OCI-LY7 (cell line): Measurements from ENCODE around the gene CDHR1. TPM values are rescaled to one million over a fixed set of nuclear protein-coding genes. Genes with fewer than 3 reads are reported as not detected.

Experiments
- BruUV-seq: library from RNA; stranded (reverse); fragments of 400-500 nt; replicated peaks from 2 replicates; lab custom pipeline; 2021; lab: Mats Ljungman, UMichigan
- CTCF ChIA-PET: fragments of 300-600 bp; sonication (Branson Sonifier 250); formaldehyde crosslinking; loops from one replicate; lab custom pipeline; 2022; ENCODE audit warnings: antibody characterized with exemption; ENCODE audit not compliant: unreplicated experiment; lab: Charles Lee
- POLR2A ChIA-PET: fragments of 300-600 bp; sonication (Branson Sonifier 250); formaldehyde crosslinking; loops from one replicate; lab custom pipeline; 2022; ENCODE audit warnings: antibody characterized with exemption; lab: Charles Lee
- DNase-seq: peaks from one replicate; pipeline ENCODE4 v3.0.0-alpha.2; 2015; ENCODE audit warnings: low spot score
- H2AFZ ChIP-seq: fragments of 200-600 bp; sonication (generic), shearing (Covaris generic); 2 replicates; pipeline ENCODE4 v1.6.1; 2014; ENCODE audit warnings: mild to moderate bottlenecking, antibody characterized with exemption, low read length, moderate library complexity
- H3K27ac ChIP-seq: fragments of 200-600 bp; sonication (generic); 2 replicates; pipeline ENCODE4 v1.5.1; 2014; ENCODE audit warnings: mixed run types, low read depth, mild to moderate bottlenecking, moderate library complexity, low read length, inconsistent platforms; ENCODE audit not compliant: poor library complexity, severe bottlenecking
- H3K36me3 ChIP-seq: fragments of 200-600 bp; sonication (generic); 2 replicates; pipeline ENCODE4 v1.6.1; 2014; ENCODE audit warnings: mild to moderate bottlenecking, antibody characterized with exemption, low read length, moderate library complexity, mixed read lengths; ENCODE audit not compliant: insufficient read depth
- H3K4me1 ChIP-seq: fragments of 200-600 bp; sonication (generic); 2 replicates; pipeline ENCODE4 v1.5.1; 2014; ENCODE audit warnings: mild to moderate bottlenecking, low read length; ENCODE audit not compliant: insufficient read depth, poor library complexity, severe bottlenecking
- H3K4me2 ChIP-seq: fragments of 200-600 bp; sonication (generic); 2 replicates; pipeline ENCODE4 v1.6.1; 2014; ENCODE audit warnings: mild to moderate bottlenecking, low read length
- H3K4me3 ChIP-seq: fragments of 200-600 bp; sonication (generic); 2 replicates; pipeline ENCODE4 v1.5.1; 2014; ENCODE audit warnings: mild to moderate bottlenecking, low read depth, low read length; ENCODE audit not compliant: poor library complexity, severe bottlenecking
- H3K79me2 ChIP-seq: fragments of 200-600 bp; sonication (generic); 2 replicates; pipeline ENCODE4 v1.6.1; 2016; ENCODE audit warnings: low read depth, mild to moderate bottlenecking, low read length, moderate library complexity, mixed read lengths; ENCODE audit not compliant: insufficient read depth
- H3K9me2 ChIP-seq: fragments of 200-600 bp; sonication (generic); 2 replicates; pipeline ENCODE4 v1.6.1; 2016; ENCODE audit warnings: mild to moderate bottlenecking, low read length, mixed read lengths; ENCODE audit not compliant: insufficient read depth
- H3K9me3 ChIP-seq: fragments of 200-600 bp; sonication (generic); 2 replicates; pipeline ENCODE4 v1.6.1; 2014; ENCODE audit warnings: mild to moderate bottlenecking, mixed run types, low read length, mixed read lengths
- H4K20me1 ChIP-seq: fragments of 200-600 bp; sonication (generic); 2 replicates; pipeline ENCODE4 v1.6.1; 2014; ENCODE audit warnings: mild to moderate bottlenecking, antibody characterized with exemption, low read length, moderate library complexity, mixed read lengths; ENCODE audit not compliant: insufficient read depth
- CTCF ChIP-seq: fragments of 200-600 bp; sonication (generic); conservative IDR thresholded peaks from 2 replicates; pipeline ENCODE4 v1.5.1; 2014; ENCODE audit warnings: mild to moderate bottlenecking, antibody characterized with exemption, low read length, moderate library complexity, mixed read lengths
- EZH2phosphoT487 ChIP-seq: fragments of 200-600 bp; sonication (generic); IDR thresholded peaks from 2 replicates; pipeline ENCODE4 v1.6.1; 2018; ENCODE audit warnings: low read depth, borderline replicate concordance, mild to moderate bottlenecking, mixed run types, antibody characterized with exemption, low read length, moderate library complexity, mixed read lengths
- intact Hi-C: fragments of 100-400 bp; cut with micrococcal nuclease; formaldehyde crosslinking; loops from one replicate; pipeline ENCODE4 v1.10.0; 2022; ENCODE audit not compliant: unreplicated experiment
- total RNA-seq, 2 experiments: library from RNA; depleted of rRNA in 1 of 2; stranded (reverse); fragments of >200 nt in 1 of 2; shearing (Covaris generic) in 1 of 2; gene quantifications; 2 replicates each; pipeline ENCODE4 v1.2.3, GENCODE V29; 2014 to 2022

The CDHR1 gene
- total RNA-seq, 2 experiments from 2014 or later: not detected

GRCh38 chr10:84176836-84177474, 17.4 kb upstream of the CDHR1 start:
- Histone ChIP-seq H3K4me3 (no peak overlapping the region), H3K79me2 (no peaks in the 10 kb centered on the region), H2AFZ (peak overlapping the region; percentile 69), H3K4me1 (peaks cover 38% of the 10 kb centered on the region), H3K27ac (peak overlapping the region; percentile 39), H3K9me2 (no peaks in the 10 kb centered on the region), H3K4me2 (peak overlapping the region; percentile 45; the same call in 1 of the 2 replicates), H3K9me3 (no peaks in the 10 kb centered on the region), H3K36me3 (no peaks in the 10 kb centered on the region), H4K20me1 (no peaks in the 10 kb centered on the region)
- TF ChIP-seq EZH2phosphoT487 (no peak), CTCF (no peak)
- BruUV-seq: no TSS peak
- ChIA-PET CTCF (no interaction called here), POLR2A (no interaction called here)
- DNase-seq: no peak
- intact Hi-C loops: no loop called here

- POLR2A ChIA-PET: no interaction called here
- H3K9me3 ChIP-seq: no peaks in the 10 kb centered on the region
- CTCF ChIA-PET: no interaction called here
- H3K4me3 ChIP-seq: peak overlapping the region; percentile 3
- TF ChIP-seq EZH2phosphoT487: no peak
- no peak for TF ChIP-seq CTCF
- no peaks in the 10 kb centered on the region for H3K9me2 ChIP-seq
- no TSS peak for BruUV-seq
- H3K27ac ChIP-seq: peak overlapping the region; percentile 39
- intact Hi-C loops: no loop called here
- peak overlapping the region; percentile 69 for H2AFZ ChIP-seq
- peak; percentile 70 for DNase-seq
- H4K20me1 ChIP-seq: no peaks in the 10 kb centered on the region
- no peaks in the 10 kb centered on the region for H3K36me3 ChIP-seq
- H3K4me1 ChIP-seq: peaks cover 31% of the 10 kb centered on the region
- H3K79me2 ChIP-seq: no peaks in the 10 kb centered on the region
- H3K4me2 ChIP-seq: peak overlapping the region; percentile 45
Measured at GRCh38 chr10:84177541-84178141, 16.7 kb upstream of the CDHR1 start.

GRCh38 chr10:84178160-84178609, 16.2 kb upstream of the CDHR1 start:
- intact Hi-C loops: no loop called here
- DNase-seq: no peak
- peak overlapping the region; percentile 39 for H3K27ac ChIP-seq
- no peaks in the 10 kb centered on the region for H3K79me2 ChIP-seq
- no peaks in the 10 kb centered on the region for H3K36me3 ChIP-seq
- H3K9me2 ChIP-seq: no peaks in the 10 kb centered on the region
- peak overlapping the region; percentile 45 for H3K4me2 ChIP-seq
- peak overlapping the region; percentile 3 for H3K4me3 ChIP-seq
- H3K4me1 ChIP-seq: peaks cover 27% of the 10 kb centered on the region
- no TSS peak for BruUV-seq
- H2AFZ ChIP-seq: peak overlapping the region; percentile 69; the same call in 1 of the 2 replicates
- H3K9me3 ChIP-seq: no peaks in the 10 kb centered on the region
- ChIA-PET POLR2A (no interaction called here), CTCF (no interaction called here)
- TF ChIP-seq CTCF (no peak), EZH2phosphoT487 (no peak)
- no peaks in the 10 kb centered on the region for H4K20me1 ChIP-seq
